ENCODE measurements around the gene L3MBTL2.

The L3MBTL2 gene

GRCh38 chr22:41271787-41272186 lies 66.7 kb downstream of the L3MBTL2 start:
- Histone ChIP-seq H3K9ac (ENCODE audit: low read length) (no peak overlapping the region), H3K27me3 (ENCODE audit: low read length) (no peaks in the 10 kb centered on the region), H3K4me2 (ENCODE audit: low read depth, low read length, poor library complexity, severe bottlenecking) (no peak overlapping the region), H3K79me2 (ENCODE audit: insufficient read depth, low read length) (no peaks in the 10 kb centered on the region), H3F3A (ENCODE audit: insufficient read depth) (no peaks in the 10 kb centered on the region), H3K36me3 (ENCODE audit: low read length) (peaks cover 11% of the 10 kb centered on the region), H3K27ac (ENCODE audit: low read depth, low read length) (no peak overlapping the region), H3K9me3 (ENCODE audit: insufficient read depth, low read length) (no peaks in the 10 kb centered on the region), H2AFZ (ENCODE audit: low read depth, low read length, severe bottlenecking) (no peak overlapping the region), H3K9me2 (replicated peaks; ENCODE audit: insufficient read depth, low read length) (no peaks in the 10 kb centered on the region), H3K4me3 (ENCODE audit: insufficient read depth, low read length, poor library complexity, severe bottlenecking) (no peak overlapping the region), H4K20me1 (ENCODE audit: low read depth, low read length) (no peaks in the 10 kb centered on the region)
- TF ChIP-seq EZH2phosphoT487 (conservative IDR thresholded peaks at IDR 0.05; ENCODE audit: low read length) (no peak), CTCF (IDR thresholded peaks at IDR 0.05; ENCODE audit: insufficient read depth, low read length, poor library complexity, severe bottlenecking) (no peak)

- Histone ChIP-seq H3K27me3 (ENCODE audit: low read length) (no peaks in the 10 kb centered on the region), H3K79me2 (ENCODE audit: insufficient read depth, low read length) (no peaks in the 10 kb centered on the region), H4K20me1 (ENCODE audit: low read depth, low read length) (no peaks in the 10 kb centered on the region), H3F3A (ENCODE audit: insufficient read depth) (no peaks in the 10 kb centered on the region), H2AFZ (ENCODE audit: low read depth, low read length, severe bottlenecking) (no peak overlapping the region), H3K27ac (ENCODE audit: low read depth, low read length) (no peak overlapping the region), H3K9me3 (ENCODE audit: insufficient read depth, low read length) (no peaks in the 10 kb centered on the region), H3K4me3 (ENCODE audit: insufficient read depth, low read length, poor library complexity, severe bottlenecking) (no peak overlapping the region), H3K9me2 (replicated peaks; ENCODE audit: insufficient read depth, low read length) (no peaks in the 10 kb centered on the region), H3K36me3 (ENCODE audit: low read length) (peaks cover 15% of the 10 kb centered on the region), H3K9ac (ENCODE audit: low read length) (no peak overlapping the region), H3K4me2 (ENCODE audit: low read depth, low read length, poor library complexity, severe bottlenecking) (no peak overlapping the region)
- TF ChIP-seq EZH2phosphoT487 (conservative IDR thresholded peaks at IDR 0.05; ENCODE audit: low read length) (no peak), CTCF (IDR thresholded peaks at IDR 0.05; ENCODE audit: insufficient read depth, low read length, poor library complexity, severe bottlenecking) (no peak)
These were observed 68.0 kb downstream of the L3MBTL2 start for GRCh38 chr22:41273128-41273527.

GRCh38 chr22:41274856-41275255 lies 69.7 kb downstream of the L3MBTL2 start:
- no peaks in the 10 kb centered on the region for H3K9me3 ChIP-seq (ENCODE audit: insufficient read depth, low read length)
- H3K79me2 ChIP-seq (ENCODE audit: insufficient read depth, low read length): no peaks in the 10 kb centered on the region
- H3K4me3 ChIP-seq (ENCODE audit: insufficient read depth, low read length, poor library complexity, severe bottlenecking): no peak overlapping the region
- no peak overlapping the region for H3K4me2 ChIP-seq (ENCODE audit: low read depth, low read length, poor library complexity, severe bottlenecking)
- no peak overlapping the region for H3K27ac ChIP-seq (ENCODE audit: low read depth, low read length)
- H3K27me3 ChIP-seq (ENCODE audit: low read length): no peaks in the 10 kb centered on the region
- H3K9me2 ChIP-seq (replicated peaks; ENCODE audit: insufficient read depth, low read length): no peaks in the 10 kb centered on the region
- no peaks in the 10 kb centered on the region for H4K20me1 ChIP-seq (ENCODE audit: low read depth, low read length)
- no peak overlapping the region for H2AFZ ChIP-seq (ENCODE audit: low read depth, low read length, severe bottlenecking)
- no peaks in the 10 kb centered on the region for H3F3A ChIP-seq (ENCODE audit: insufficient read depth)
- no peak overlapping the region for H3K9ac ChIP-seq (ENCODE audit: low read length)
- TF ChIP-seq EZH2phosphoT487 (conservative IDR thresholded peaks at IDR 0.05; ENCODE audit: low read length) (no peak), CTCF (IDR thresholded peaks at IDR 0.05; ENCODE audit: insufficient read depth, low read length, poor library complexity, severe bottlenecking) (no peak)
- H3K36me3 ChIP-seq (ENCODE audit: low read length): peaks cover 19% of the 10 kb centered on the region
